CD14-positive monocyte (primary cell): ENCODE data around the gene TRIM16. TPM values are rescaled to one million over a fixed set of nuclear protein-coding genes. Genes with fewer than 3 reads are reported as not detected.
"Not testable (repeated sequence)": the region's sequence is repeated elsewhere in the genome, so short reads cannot be mapped to it uniquely, and the experiment has no call there.

Source experiments
- DNase-seq, 3 donors: peaks; one replicate each; pipeline ENCODE4 v3.0.0-alpha.2; 2011 to 2022
- H2AFZ ChIP-seq: 2 replicates; pipeline ENCODE4 v1.6.0; 2012; ENCODE audit warnings: mild to moderate bottlenecking, low read depth, low read length, inconsistent platforms; ENCODE audit not compliant: insufficient read depth, poor library complexity, severe bottlenecking
- H3K27ac ChIP-seq, 2 donors: 1 replicate in 1 of 2; 2 replicates in 1 of 2; pipeline ENCODE4 v1.5.1; 2012 to 2013; ENCODE audit warnings: low read length in 2 of 2, control low read depth in 1 of 2, inconsistent platforms in 1 of 2, low read depth in 1 of 2, mild to moderate bottlenecking in 1 of 2
- H3K27me3 ChIP-seq, 2 donors: one replicate each; pipeline versions ENCODE4 v1.6.0 to v1.6.1; 2011 to 2013; ENCODE audit warnings: low read length in 2 of 2; ENCODE audit not compliant: control insufficient read depth in 2 of 2, insufficient read depth in 2 of 2
- H3K36me3 ChIP-seq, 2 donors: replicated peaks in 1 of 2; 1 replicate in 1 of 2; 2 replicates in 1 of 2; pipeline versions ENCODE4 v1.5.1 to v1.6.1; 2012 to 2013; ENCODE audit warnings: low read length in 2 of 2, control low read depth in 1 of 2, inconsistent platforms in 1 of 2, mild to moderate bottlenecking in 1 of 2; ENCODE audit not compliant: insufficient read depth in 2 of 2, control insufficient read depth in 1 of 2
- H3K4me1 ChIP-seq, 2 donors: 1 replicate in 1 of 2; 2 replicates in 1 of 2; pipeline versions ENCODE4 v1.5.1 to v1.6.1; 2012 to 2013; ENCODE audit warnings: low read length in 2 of 2, control low read depth in 1 of 2, inconsistent platforms in 1 of 2, mild to moderate bottlenecking in 1 of 2, moderate library complexity in 1 of 2; ENCODE audit not compliant: insufficient read depth in 2 of 2, control insufficient read depth in 1 of 2
- H3K4me2 ChIP-seq: replicated peaks from 2 replicates; pipeline ENCODE3; 2012; ENCODE audit warnings: low read length, moderate library complexity, mild to moderate bottlenecking; ENCODE audit not compliant: poor library complexity, severe bottlenecking; ENCODE audit errors: extremely low read depth
- H3K4me3 ChIP-seq, 3 experiments: fragments of 200-600 bp in 1 of 3; sonication (generic) in 1 of 3; replicated peaks in 1 of 3; 1 replicate in 2 of 3; 2 replicates in 1 of 3; pipeline ENCODE4 v1.5.1; 2011 to 2013; ENCODE audit warnings: low read length in 3 of 3, mild to moderate bottlenecking in 3 of 3, control low read depth in 2 of 3, low read depth in 2 of 3, inconsistent platforms in 1 of 3, moderate library complexity in 1 of 3
- H3K79me2 ChIP-seq: 2 replicates; pipeline ENCODE4 v1.6.0; 2012; ENCODE audit warnings: mild to moderate bottlenecking, control low read depth, inconsistent platforms, low read length, moderate library complexity; ENCODE audit not compliant: insufficient read depth
- H3K9ac ChIP-seq: 2 replicates; pipeline ENCODE4 v1.6.0; 2017; ENCODE audit warnings: low read length, mild to moderate bottlenecking; ENCODE audit not compliant: insufficient read depth, poor library complexity, severe bottlenecking
- H3K9me3 ChIP-seq, 2 donors: replicated peaks in 1 of 2; 1 replicate in 1 of 2; 2 replicates in 1 of 2; pipeline versions ENCODE4 v1.5.1 to v1.6.1; 2012 to 2013; ENCODE audit warnings: low read length in 2 of 2, control low read depth in 1 of 2; ENCODE audit not compliant: control insufficient read depth in 1 of 2, insufficient read depth in 1 of 2
- H4K20me1 ChIP-seq: 2 replicates; pipeline ENCODE4 v1.6.0; 2012; ENCODE audit warnings: mild to moderate bottlenecking, low read length, control low read depth, moderate library complexity; ENCODE audit not compliant: insufficient read depth
- H3K27ac Mint-ChIP-seq, 7 donors: one replicate each; pipeline ENCODE4 v1.8.0; 2020; ENCODE audit warnings: mild to moderate bottlenecking in 7 of 7, mixed read lengths in 7 of 7, moderate library complexity in 6 of 7, inconsistent platforms in 2 of 7
- H3K27me3 Mint-ChIP-seq, 3 donors: one replicate each; pipeline ENCODE4 v1.8.0; 2021 to 2022; ENCODE audit warnings: low read depth in 3 of 3, mild to moderate bottlenecking in 3 of 3, mixed read lengths in 3 of 3, moderate library complexity in 3 of 3, inconsistent platforms in 1 of 3
- H3K36me3 Mint-ChIP-seq, 2 donors: one replicate each; pipeline ENCODE4 v1.8.0; 2020; ENCODE audit warnings: mixed read lengths in 2 of 2, inconsistent platforms in 1 of 2, mild to moderate bottlenecking in 1 of 2
- H3K4me1 Mint-ChIP-seq: one replicate; pipeline ENCODE4 v1.8.0; 2020; ENCODE audit warnings: mild to moderate bottlenecking, mixed read lengths
- H3K4me3 Mint-ChIP-seq, 2 donors: one replicate each; pipeline ENCODE4 v1.8.0; 2020; ENCODE audit warnings: mild to moderate bottlenecking in 2 of 2, mixed read lengths in 2 of 2, moderate library complexity in 1 of 2
- H3K9me3 Mint-ChIP-seq, 7 donors: one replicate each; pipeline ENCODE4 v1.8.0; 2020 to 2022; ENCODE audit warnings: mixed read lengths in 7 of 7, mild to moderate bottlenecking in 6 of 7, moderate library complexity in 6 of 7, inconsistent platforms in 2 of 7
- WGBS: methylation state at CpG from one replicate; pipeline ENCODE4 v1.1.5; 2013; ENCODE audit warnings: missing lambda C conversion rate; ENCODE audit not compliant: insufficient coverage; 5-methylcytosine and 5-hydroxymethylcytosine counted together
- intact Hi-C, 2 donors: fragments of 100-400 bp; cut with micrococcal nuclease; formaldehyde crosslinking; loops; one replicate each; pipeline versions ENCODE4 v1.15.0 to v1.15.1; 2023
- polyA plus RNA-seq, 3 donors: library from polyadenylated mRNA; depleted of rRNA in 1 of 3; unstranded in 2 of 3; stranded (reverse) in 1 of 3; fragments of 300-500 nt in 2 of 3; fragments of >200 nt in 1 of 3; fragmentation: Illumina TruSeq in 2 of 3; gene quantifications; 1 replicate in 2 of 3; 2 replicates in 1 of 3; pipeline ENCODE4 v1.2.3, GENCODE V29; 2012 to 2021

TRIM16 gene
- polyA plus RNA-seq, 3 donors: 2.9 to 6.3 (median 4.6) TPM

DNA sequence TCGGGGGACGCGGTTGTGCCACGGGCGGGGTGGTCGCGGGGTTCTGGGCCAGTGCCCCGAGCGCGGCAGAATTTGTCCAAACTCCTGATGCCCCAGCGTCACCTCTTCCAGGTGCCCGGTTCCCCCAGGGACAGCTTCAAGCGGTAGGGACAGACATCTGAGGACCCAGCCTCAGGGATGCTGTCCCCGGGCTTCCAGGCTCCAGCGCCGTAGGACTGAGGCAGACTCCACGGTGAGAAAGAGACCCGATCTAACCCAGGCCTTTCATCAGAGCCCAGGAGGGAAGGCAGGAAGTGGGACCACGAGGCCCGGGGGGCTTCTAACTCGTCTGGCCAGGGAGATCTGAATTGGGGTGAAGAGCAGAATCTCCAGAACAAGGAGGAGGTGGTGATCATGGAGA, 15.8 kb upstream of the TRIM16 start:
- no CpG with 5 or more reads among the region's 21 CpGs for WGBS
- DNase-seq, H3K9me3 Mint-ChIP-seq, H3K36me3 ChIP-seq, H3K27me3 Mint-ChIP-seq, H3K27me3 ChIP-seq, H3K4me1 Mint-ChIP-seq, H3K27ac ChIP-seq, H3K9me3 ChIP-seq, H3K4me1 ChIP-seq, intact Hi-C loops, H3K36me3 Mint-ChIP-seq, H3K4me2 ChIP-seq, H4K20me1 ChIP-seq, H3K79me2 ChIP-seq: not testable (repeated sequence)
- Histone ChIP-seq H3K9ac (peak overlapping the region; percentile 44), H2AFZ (peak overlapping the region; percentile 72), H3K4me3 (peak overlapping the region; percentile 50 to 69 (median 51))
- H3K27ac Mint-ChIP-seq: peak overlapping the region in 2 of 7 donors; percentile 73 to 85
- peak overlapping the region; percentile 98 to 99 for H3K4me3 Mint-ChIP-seq

DNA sequence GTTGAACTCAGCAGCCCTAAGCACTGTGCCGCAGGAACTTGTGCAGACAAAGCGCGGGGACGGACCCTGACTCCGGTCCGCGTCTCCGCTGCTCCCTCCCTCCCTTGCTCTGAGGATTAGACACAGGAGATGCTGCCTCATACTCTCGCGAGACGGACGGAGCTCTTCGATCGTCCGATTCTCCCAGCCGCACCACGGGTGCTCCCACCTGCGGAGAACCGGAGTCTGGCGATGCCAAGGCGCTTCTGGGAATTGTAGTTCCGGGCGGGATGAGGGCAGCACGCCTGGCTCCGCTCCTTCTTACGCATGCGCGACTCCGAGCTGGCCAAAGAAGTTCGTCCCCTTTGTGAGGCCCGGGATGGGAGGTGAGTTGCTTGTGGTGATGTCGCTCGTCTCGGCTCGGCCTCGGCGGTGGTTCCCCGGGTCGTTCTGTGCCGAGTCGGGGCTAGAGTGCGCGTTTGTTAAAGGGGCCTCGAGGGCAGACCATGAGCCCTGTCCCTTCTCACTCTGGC, 15.4 kb upstream of the TRIM16 start, which contains the start of gene ZNF286A:
Gene ZNF286A (plus strand): TSS at position 340 of the 512 bp plus-strand sequence. CDS start 578 bp downstream, outside the sequence.
- not testable (repeated sequence) for H3K36me3 Mint-ChIP-seq
- peak within 1 kb of the TSS in 5 of 7 donors; percentile 73 to 85 (median 83) for H3K27ac Mint-ChIP-seq

DNA sequence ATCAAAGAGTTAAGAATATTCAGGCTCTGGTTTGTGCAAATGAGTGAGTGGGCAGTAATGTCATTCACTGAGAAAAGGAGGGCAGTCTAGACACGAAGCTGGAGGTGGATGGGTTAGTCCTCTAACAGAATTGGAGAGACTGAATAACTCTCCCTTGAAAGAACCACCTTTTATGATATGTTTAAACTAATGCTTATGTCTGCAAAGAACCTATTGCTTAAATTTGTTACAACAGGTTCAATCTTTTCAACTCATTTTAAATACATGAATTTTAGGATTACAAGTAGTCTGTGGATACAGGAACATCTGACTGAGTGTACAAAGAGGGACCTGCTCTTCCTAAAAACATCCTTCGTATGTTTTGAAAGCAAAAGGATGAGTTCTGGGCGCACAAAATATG, 14.9 kb upstream of the TRIM16 start:
- no CpG with 5 or more reads among the region's 3 CpGs for WGBS
- H3K36me3 Mint-ChIP-seq, H3K27me3 Mint-ChIP-seq, H3K4me1 Mint-ChIP-seq, H3K4me2 ChIP-seq, H3K27ac ChIP-seq, H4K20me1 ChIP-seq, H3K9me3 ChIP-seq, intact Hi-C loops, H3K27me3 ChIP-seq, H3K36me3 ChIP-seq, H3K4me1 ChIP-seq, H3K9me3 Mint-ChIP-seq, DNase-seq, H3K79me2 ChIP-seq: not testable (repeated sequence)
- H2AFZ ChIP-seq: peak overlapping the region; percentile 72
- H3K4me3 ChIP-seq: peak overlapping the region; percentile 50 to 69 (median 51)
- Mint-ChIP-seq H3K4me3 (peak overlapping the region; percentile 98 to 99), H3K27ac (peak overlapping the region in 2 of 7 donors; percentile 73 to 81)
- peak overlapping the region; percentile 44 for H3K9ac ChIP-seq

More for the DNA sequence above, 15.4 kb upstream of the TRIM16 start, which contains the start of gene ZNF286A:
- H3K4me2 ChIP-seq: peak within 1 kb of the TSS; percentile 53
- H3K36me3 ChIP-seq, H4K20me1 ChIP-seq, H3K4me1 Mint-ChIP-seq, H3K9me3 ChIP-seq, H3K27me3 ChIP-seq, H3K27me3 Mint-ChIP-seq, H3K9me3 Mint-ChIP-seq, intact Hi-C loops, H3K79me2 ChIP-seq, H3K4me1 ChIP-seq: not testable (repeated sequence)
- H3K4me3 ChIP-seq: peak within 1 kb of the TSS; percentile 50 to 69 (median 51)
- peak within 1 kb of the TSS in 1 of 2 donors; percentile 17 for H3K27ac ChIP-seq
- H3K4me3 Mint-ChIP-seq: peak within 1 kb of the TSS; percentile 98 to 99
- DNase-seq: peak; percentile 83 to 98 (median 96)
- H3K9ac ChIP-seq: peak within 1 kb of the TSS; percentile 44
- peak within 1 kb of the TSS; percentile 72 for H2AFZ ChIP-seq
- under 1% methylated on average over 30 of the region's 44 CpGs for WGBS

DNA sequence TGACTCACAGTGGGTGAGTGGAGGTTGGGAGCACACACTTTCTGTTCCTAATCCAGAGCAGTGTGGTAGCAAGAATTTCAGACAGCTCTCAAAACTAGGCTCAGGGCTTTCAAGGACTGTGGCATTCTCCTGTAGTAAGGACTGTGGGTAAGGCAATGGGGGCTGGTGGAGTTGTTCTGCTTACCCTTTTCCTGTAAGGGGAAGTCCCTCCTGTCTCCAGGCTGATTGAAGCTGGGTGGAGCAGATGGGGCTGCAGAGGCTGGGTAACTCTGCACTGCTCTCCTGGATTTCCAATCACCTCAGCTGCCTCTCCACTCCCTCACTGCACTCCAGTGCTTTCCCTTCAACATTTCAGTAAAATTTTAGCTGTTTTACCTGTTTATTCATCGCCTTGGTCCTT, 3.4 kb upstream of the TRIM16 start:
- H3K4me1 Mint-ChIP-seq, H3K27me3 ChIP-seq, H3K27ac ChIP-seq, H3K9me3 Mint-ChIP-seq, H3K4me2 ChIP-seq, H3K4me3 ChIP-seq, H3K27ac Mint-ChIP-seq, H3K27me3 Mint-ChIP-seq, H3K9me3 ChIP-seq, H4K20me1 ChIP-seq, H3K9ac ChIP-seq, H3K4me3 Mint-ChIP-seq, DNase-seq, H3K36me3 Mint-ChIP-seq, H2AFZ ChIP-seq, intact Hi-C loops, H3K36me3 ChIP-seq, H3K79me2 ChIP-seq: not testable (repeated sequence)
- peaks cover 7 to 11% of the 10 kb centered on the region in 2 donors for H3K4me1 ChIP-seq
- no CpG with 5 or more reads among the region's 1 CpG for WGBS
